Activated naive CD4-positive, alpha-beta T cell treated with Interleukin-2 at 50 U/mL for 16 hours (primary cell): Measurements from ENCODE around the gene PSMB2.

ENCODE experiments used
- DNase-seq: peaks from one replicate; pipeline ENCODE4 v3.0.0-alpha.2; 2020

Gene PSMB2

GRCh38 chr1:35555601-35556477 lies 85.5 kb downstream of the PSMB2 start:
- DNase-seq, result no peak

GRCh38 chr1:35555212-35555584 lies 86.1 kb downstream of the PSMB2 start:
- no peak for DNase-seq

GRCh38 chr1:35554266-35555211 lies 86.8 kb downstream of the PSMB2 start:
- no peak for DNase-seq

- no peak for DNase-seq
These were observed 87.5 kb downstream of the PSMB2 start for GRCh38 chr1:35553851-35554250.
